Kidney capillary endothelial cell (primary cell): Measurements from ENCODE around the gene THTPA.

Source experiments
- DNase-seq: peaks from one replicate; pipeline ENCODE4 v3.0.0-alpha.2; 2018; ENCODE audit warnings: low spot score

THTPA gene

DNA sequence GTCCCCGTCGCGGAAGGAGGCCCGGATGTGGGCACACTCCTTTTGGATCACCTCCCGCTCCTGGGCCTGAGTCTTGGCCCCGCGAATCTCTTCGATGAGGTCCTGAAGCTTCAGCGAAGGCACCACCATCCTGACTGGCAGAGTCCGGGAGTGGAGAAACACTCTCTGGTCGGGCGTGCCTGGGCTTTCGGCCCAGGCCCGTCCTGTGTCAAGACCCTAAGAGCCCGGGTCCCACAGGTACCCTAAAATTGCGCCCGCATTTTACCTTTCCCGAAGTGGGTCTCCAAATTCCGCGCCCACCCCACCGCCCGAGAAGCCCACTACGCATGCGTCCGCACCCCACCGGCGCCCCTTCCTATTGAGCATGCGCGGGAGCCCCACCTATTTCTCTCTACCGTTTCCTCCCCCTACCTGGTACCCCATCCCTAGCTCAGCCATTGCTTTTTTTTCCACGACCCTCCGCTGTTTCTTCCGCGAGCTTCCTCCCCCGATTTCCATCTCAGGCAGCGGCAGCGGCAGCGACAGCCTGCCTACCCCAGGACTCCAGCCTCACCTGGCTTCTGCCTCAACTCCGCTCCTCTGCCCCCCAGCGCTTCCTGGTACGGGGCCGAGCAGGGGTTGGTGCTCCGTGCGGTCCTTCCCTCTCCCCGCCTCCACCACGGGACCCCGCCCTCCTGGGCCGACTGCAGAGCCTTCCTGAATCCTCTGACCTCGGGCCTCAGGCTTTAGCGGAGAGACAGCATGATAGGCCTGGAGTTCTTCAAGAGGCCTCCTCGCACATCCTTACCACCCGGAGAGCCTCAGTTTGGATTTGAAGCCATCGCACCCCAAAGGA lies 11.3 kb downstream of the THTPA start, which contains the start of gene AP1G2:
TSS of gene AP1G2 (minus strand) at position 606 of the 835 bp plus-strand sequence. CDS start at position 129, 477 bp downstream.
- no peak for DNase-seq

DNA sequence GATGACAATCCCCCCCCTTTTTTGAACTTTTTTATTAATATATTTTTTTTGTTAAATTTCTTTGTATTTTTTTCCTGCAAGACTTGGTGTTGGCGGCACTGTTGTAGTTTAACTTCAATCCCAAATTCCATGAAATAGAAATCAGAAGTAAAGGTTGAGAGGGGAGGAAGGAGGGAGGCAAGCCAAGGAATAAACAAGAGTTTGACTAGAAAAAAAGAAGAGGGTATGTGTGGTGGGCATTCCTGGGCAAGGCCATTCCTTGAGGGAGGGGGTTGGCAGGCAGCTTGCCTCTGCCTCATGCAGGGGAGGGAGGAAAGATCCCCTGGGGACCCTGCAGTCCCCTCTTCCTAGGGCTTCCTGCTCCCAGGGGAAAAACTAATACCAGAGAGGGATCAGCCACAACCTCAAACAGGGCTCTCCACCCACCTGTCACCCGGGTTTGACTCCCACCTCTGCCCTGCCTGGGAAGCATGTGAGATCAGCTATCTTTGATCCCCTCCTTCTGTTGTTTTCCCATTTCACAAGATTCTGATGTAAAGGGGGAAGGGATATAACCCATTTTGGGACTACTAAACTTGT lies 12.0 kb downstream of the THTPA start:
- no peak for DNase-seq

- no peak for DNase-seq
Measured at GRCh38 chr14:23568600-23569331, 12.7 kb downstream of the THTPA start.

- no peak for DNase-seq
Measured at GRCh38 chr14:23569443-23570151, 13.5 kb downstream of the THTPA start.

DNA sequence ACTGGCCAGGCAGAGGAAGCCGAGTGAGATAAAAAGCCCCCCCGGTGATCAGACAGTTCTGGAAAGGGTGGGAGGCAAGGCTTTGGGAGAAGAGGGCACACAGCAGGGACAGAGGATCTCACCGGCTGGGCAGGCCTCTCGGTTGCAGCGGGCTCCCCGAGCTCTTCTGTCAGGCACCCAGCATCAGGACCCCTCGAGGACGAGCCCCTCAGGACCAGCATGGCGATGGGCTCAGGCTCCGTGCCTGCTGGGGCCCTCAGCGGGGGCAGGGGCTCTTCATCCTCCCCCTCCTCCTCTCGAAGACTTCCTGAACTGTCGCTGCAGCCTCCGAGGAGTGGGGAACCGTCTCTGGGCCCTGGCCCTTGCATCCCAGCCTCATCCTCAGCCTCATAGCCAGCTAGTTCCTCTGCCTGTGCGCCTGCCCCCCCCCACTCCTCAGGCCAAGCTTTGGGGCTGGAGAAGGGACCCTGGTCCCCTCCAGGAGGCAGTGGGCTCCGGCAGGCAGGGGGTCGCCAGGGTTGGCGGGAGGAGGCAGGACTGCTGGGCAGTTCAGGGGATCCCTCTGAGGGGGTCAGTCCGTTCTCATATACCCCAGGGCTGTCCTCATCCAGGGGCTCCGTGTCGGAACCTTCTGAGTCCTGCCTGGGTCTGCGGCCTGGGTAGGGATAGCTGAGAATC lies 14.9 kb downstream of the THTPA start:
- no peak for DNase-seq

- DNase-seq: no peak
Measured at GRCh38 chr14:23571701-23572523, 15.8 kb downstream of the THTPA start.

- no peak for DNase-seq
Measured at GRCh38 chr14:23572524-23572828, 16.4 kb downstream of the THTPA start.

DNA sequence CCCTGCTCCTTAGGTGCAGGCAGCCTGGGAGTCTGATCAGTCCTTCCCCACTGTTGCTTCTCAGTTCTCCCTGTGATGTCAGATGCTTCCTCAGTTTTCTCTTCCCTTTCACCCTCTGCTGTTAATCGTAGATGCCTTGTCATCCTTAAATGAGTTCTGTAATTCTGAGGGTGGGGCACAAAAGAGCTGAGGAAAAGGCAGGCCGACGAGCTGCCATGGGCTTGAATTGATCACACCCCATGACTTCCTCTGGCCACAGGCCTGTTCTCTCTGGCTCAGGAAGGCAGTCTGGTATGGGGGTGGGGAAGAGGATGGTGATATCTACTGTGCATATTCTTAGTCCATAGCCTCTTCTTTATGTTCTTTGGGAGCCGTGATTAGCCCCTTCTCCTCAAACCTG lies 16.8 kb downstream of the THTPA start:
- no peak for DNase-seq

- DNase-seq: no peak
Measured at GRCh38 chr14:23573384-23574015, 17.4 kb downstream of the THTPA start.

DNA sequence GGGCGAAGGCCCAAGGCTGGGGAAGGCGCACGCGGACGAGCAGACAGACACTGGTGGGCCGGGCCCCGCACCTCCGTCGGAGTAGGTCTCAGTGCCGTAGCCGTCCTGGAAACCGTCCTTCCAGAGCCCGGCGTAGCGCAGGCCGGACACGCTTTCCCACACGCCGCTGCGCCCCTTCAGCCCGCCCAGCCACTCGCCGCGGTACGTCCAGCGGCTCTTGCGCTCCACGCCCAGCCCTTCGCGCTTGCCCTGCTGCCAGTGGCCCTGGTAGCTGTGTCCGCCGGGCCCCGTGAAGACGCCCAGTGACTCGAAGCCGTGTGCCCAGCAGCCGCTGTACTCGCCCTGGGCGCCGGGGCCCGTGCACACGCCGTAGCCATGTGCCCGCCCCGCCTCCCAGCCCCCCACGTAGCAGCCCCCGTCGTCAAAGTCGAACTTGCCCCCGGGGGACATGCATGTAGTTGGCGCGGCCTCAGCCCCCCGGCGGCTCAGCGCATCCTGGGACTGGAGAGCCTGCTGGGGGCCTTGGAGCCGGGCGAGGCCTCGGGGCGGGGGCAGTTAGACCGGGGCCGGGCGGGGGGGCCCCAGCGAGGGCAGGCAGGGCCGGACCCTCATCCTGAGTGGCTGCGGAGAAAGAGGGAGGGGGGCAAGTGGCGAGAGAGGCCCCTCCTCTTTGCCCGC lies 21.1 kb downstream of the THTPA start:
- no peak for DNase-seq

DNA sequence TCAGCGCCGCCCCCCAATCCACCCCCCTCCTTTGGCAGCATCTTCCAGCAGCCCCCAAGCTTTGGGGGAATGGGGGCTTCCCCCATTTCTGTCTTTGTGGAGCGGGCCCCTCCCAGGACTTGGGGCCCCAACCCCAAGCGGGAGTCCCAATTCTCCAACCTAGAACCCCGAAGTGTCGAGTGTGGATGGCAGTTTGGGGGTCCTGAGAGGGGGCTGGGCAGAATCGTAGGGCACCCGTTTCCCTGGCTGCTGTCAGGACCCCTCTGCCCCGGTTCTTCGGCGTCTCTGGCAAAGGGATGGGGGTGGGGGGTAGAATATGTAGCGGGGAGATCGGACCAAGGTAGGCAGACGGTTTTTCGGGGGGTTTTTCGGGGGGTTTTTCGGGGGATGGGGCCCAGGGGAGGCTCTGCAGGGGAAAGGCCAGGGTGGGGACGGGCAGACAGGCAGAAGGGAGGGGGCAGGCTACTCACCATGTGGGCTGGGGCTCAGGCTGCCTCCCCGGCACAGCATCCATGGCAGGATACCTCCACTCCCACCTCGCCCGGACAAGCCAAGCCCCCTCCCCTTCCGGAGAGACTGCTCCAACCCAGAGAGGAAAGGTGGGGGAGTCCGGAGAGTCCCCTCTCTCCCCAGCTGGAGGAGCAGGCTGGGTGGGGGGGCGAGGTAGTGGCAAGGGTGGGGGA lies 21.8 kb downstream of the THTPA start:
- DNase-seq: no peak

DNA sequence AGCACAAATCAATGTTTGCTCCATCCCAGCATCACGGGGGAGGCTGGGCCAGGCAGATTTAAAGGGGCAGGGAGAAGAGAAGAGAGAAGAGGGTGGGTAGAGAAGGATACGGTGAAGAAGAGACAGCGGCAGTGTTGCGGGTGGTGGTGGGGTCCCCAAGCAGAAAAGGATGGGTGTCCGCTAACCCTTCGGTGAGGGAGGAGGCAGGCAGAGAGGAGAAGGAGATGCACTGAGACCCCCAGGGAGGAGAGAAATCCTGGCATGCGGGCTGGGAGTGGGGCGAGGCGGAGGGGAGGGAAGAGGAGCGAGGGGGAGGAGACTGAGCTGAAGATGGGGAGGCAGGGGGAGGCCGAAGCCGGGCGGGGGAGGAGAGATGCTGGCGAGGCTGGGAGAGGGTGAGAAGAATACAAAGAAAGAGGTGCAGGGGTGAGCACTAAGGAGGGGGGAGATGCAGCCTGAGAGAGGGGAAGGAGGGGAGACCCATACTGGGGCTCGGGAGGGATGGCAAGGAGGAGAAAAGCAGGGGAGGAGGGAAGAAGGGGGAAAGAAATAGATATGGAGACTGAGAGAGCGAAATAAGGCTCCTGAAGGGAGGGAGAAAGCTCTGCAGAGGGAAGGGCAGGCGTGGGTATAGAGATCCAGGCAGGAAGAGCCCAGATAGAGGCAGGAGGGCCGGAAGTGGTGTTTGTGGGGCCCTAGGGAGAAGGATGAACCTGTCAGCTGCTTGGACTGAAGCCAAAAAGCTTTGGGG lies 22.7 kb downstream of the THTPA start, which contains the start of gene JPH4:
TSS of gene JPH4 (minus strand) at position 231 of the 751 bp plus-strand sequence. CDS start 1,337 bp downstream, outside the sequence.
- DNase-seq: no peak

DNA sequence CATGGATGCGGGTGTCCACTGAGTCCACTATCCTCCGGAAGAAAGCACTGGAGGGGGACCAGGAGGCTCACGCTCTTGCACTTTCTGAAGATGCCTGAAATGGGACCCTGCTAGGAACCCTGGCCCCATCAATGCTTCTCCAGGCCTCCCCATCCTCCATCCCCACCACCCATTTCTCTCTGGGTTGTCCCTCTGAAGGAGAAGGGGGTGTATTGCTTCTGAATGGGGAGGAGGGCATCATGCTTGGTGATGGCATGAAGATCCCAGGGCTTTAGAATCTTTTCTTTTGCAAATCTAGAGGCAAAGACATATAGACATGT lies 23.2 kb downstream of the THTPA start:
- DNase-seq: no peak

DNA sequence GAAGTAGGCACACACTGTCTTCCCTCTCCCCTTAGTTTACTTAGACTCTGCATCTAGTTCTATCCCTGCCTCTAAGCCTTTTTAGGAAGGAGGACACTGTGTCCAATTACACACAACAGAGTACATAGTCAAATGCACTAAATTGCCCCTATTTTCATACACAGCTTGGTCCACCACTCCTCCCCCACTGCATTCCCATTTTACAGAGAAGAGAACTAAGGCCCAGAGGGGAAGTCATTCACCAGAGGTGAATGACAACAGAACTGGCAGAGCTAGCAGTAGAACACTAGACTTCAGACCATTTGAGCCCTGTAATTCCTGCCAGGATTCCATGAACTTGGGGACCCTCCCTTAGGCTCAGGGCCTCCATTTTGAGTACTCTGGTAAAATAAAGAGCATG lies 23.7 kb downstream of the THTPA start:
- DNase-seq: no peak

DNA sequence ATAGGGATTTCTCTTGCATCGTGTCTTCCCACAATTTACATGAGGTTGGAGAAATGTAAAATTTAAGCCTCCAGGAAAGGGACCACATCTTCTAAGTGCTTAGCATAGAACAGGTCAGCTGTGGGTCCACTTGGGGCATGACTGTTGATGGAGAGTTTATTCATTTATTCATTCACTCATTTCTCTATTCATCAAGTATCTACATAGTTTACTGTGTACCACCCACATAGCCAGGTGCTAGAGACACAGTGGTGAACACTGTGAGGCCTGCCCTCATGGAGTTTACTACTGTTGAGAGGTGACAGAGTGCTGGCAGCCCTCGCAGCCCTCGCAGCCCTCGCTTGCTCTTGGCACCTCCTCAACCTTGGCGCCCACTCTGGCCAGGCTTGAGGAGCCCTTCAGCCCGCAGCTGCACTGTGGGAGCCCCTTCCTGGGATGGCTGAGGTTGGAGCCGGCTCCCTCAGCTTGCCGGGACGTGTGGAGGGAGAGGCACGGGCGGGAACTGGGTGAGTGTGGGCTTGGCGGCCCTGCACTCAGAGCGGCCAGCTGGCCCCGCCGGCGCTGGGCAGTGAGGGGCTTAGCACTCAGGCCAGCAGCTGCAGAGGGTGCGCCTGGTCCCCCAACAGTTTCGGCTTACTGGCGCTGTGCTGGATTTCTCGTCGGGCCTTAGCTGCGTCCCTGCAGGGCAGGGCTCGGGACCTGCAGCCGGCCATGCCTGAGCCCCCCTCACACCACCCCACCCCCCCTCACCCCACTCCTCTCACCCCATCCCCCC lies 24.3 kb downstream of the THTPA start:
- DNase-seq: no peak

DNA sequence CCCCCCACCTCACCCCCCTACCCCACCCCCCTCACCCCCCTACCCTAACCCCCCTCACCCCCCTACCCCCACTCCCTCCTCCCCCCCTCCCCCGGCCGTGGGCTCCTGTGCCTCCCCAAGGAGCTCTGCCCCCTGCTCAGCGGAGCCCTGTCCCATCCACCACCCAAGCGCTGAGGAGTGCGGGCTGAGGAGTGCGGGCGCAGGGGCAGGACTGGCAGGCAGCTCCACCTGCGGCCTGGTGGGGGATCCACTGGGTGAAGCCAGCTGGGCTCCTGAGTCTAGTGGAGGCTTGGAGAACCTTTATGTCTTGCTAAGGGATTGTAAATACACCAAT lies 24.8 kb downstream of the THTPA start:
- no peak for DNase-seq

DNA sequence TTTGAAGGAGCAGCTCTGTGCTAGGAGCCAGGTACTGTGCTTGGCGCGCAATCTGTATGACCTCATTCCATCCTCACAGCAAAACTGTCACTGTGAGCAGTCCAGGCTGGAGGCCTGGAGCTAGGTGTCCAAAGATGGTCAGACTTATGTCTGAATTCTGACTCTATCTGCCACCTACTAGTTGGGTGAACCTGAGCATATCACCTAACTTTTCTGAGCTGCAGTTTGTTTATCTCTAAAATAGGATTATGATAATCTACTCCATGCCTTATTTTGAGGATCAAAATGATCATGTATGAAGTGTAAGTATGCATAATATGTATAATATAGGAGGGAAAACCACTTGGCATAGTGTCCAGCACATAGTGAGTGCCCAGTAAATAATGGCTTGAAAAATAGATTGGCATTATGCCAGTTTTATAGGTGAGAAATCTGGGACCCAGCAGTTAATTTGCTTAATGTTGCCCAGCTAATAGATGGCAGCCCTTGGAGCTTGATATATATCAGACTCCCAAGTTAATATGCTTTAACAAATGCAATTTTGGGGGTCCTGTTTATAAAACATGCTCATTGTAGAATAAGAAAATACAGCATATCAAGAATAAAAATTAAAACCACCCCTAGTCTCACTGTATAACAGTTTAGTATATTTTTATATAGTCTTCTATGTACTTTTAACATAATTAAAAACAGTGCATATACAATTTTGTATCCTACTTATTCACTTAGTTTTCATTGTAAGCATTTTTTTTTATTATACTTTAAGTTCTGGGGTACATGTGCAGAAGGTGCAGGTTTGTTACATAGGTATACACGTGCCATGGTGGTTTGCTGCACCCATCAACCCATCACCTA lies 27.1 kb downstream of the THTPA start:
- DNase-seq: no peak
